ENCODE data around the gene GPR158. TPM values are rescaled to one million over a fixed set of nuclear protein-coding genes. Genes with fewer than 3 reads are reported as not detected.

Gene GPR158
- total and polyA plus RNA-seq, 9 of the 15 experiments (the other 6 are each of a cell fraction or from before 2014, with no cell fraction given), result 4.0 to 7.6 (median 5.0) TPM

DNA sequence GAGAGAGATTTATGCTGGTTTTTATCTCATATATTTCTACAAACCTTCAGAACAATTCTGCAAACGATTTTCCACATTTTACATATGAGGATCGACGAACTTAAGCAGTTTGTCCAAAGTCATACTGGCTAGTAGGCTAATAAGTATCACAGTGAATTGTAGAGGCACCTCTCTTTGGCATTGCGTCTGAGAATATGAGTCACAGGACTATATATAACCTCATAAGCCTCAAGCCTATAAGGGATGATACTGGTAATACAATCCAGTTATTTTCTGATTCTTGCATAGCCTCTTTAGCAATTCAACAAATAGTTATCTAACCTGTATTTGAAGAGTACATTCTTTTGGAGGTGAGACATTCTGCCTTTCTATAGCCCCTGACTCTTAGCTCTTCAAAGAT lies 129.8 kb downstream of the GPR158 start (continued):
- TF ChIP-seq, protein P1, sequence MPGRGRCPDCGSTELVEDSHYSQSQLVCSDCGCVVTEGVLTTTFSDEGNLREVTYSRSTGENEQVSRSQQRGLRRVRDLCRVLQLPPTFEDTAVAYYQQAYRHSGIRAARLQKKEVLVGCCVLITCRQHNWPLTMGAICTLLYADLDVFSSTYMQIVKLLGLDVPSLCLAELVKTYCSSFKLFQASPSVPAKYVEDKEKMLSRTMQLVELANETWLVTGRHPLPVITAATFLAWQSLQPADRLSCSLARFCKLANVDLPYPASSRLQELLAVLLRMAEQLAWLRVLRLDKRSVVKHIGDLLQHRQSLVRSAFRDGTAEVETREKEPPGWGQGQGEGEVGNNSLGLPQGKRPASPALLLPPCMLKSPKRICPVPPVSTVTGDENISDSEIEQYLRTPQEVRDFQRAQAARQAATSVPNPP (IDR thresholded peaks at IDR 0.05; ENCODE audit: borderline replicate concordance, insufficient read depth, insufficient read length), result no peak
- TF ChIP-seq RBFOX2 (IDR thresholded peaks at IDR 0.05; ENCODE audit: low read depth, low read length) (no peak), SRF (CRISPR knock-in tag; IDR thresholded peaks at IDR 0.05) (no peak), ZNF274 (IDR thresholded peaks at IDR 0.05; ENCODE audit: borderline replicate concordance, low read depth, low read length) (no peak), MECOM (CRISPR knock-in tag; IDR thresholded peaks at IDR 0.05) (no peak)
- TF ChIP-seq, protein P2, sequence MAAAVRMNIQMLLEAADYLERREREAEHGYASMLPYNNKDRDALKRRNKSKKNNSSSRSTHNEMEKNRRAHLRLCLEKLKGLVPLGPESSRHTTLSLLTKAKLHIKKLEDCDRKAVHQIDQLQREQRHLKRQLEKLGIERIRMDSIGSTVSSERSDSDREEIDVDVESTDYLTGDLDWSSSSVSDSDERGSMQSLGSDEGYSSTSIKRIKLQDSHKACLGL (CRISPR knock-in tag; IDR thresholded peaks at IDR 0.05; ENCODE audit: borderline replicate concordance, poor library complexity, severe bottlenecking), result no peak
- TF ChIP-seq, protein P3, sequence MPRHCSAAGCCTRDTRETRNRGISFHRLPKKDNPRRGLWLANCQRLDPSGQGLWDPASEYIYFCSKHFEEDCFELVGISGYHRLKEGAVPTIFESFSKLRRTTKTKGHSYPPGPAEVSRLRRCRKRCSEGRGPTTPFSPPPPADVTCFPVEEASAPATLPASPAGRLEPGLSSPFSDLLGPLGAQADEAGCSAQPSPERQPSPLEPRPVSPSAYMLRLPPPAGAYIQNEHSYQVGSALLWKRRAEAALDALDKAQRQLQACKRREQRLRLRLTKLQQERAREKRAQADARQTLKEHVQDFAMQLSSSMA (CRISPR knock-in tag; IDR thresholded peaks at IDR 0.05), result no peak

DNA sequence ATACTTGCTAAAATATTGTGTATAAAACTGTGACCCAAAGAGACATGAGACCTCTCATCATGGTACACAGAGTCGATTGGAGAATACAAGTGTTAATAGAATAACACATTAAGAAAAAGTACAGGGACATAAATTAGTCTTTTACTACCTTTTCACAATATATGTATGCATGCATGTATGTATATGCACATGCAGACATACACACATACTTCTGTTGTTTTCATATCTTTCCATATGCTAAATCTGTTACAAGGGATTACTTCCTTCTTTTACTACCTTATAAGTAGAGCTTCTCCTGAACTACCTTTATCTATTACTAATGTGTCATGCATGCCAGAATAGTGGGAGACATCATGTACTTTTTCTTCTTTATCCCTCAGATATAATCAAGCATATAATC lies 131.6 kb downstream of the GPR158 start:
- no peak for FAIRE-seq
- BruUV-seq (replicated peaks), result no TSS peak
- Histone ChIP-seq H3K4me1 (replicated peaks in 1 of 2; ENCODE audit: control insufficient read depth in 2 of 2, insufficient read depth in 2 of 2, low read length in 2 of 2) (no peaks in the 10 kb centered on the region), H3K27me3 (ENCODE audit: control insufficient read depth in 2 of 2, insufficient read depth in 2 of 2, low read length in 2 of 2) (no peaks in the 10 kb centered on the region), H3K27ac (ENCODE audit: extremely low read depth, low read depth, low read length) (no peak overlapping the region), H3K9ac (ENCODE audit: insufficient read depth in 1 of 2, low read depth in 2 of 2, low read length in 2 of 2) (no peak overlapping the region), H3K36me3 (ENCODE audit: control insufficient read depth, insufficient read depth, low read length) (no peaks in the 10 kb centered on the region), H3K79me2 (ENCODE audit: control insufficient read depth, insufficient read depth, low read length) (no peaks in the 10 kb centered on the region), H4K20me1 (replicated peaks; ENCODE audit: control insufficient read depth, insufficient read depth, low read length) (no peaks in the 10 kb centered on the region), H3K4me2 (ENCODE audit: insufficient read depth, low read length) (no peak overlapping the region), H2AFZ (ENCODE audit: low read depth, low read length) (no peak overlapping the region), H3K9me1 (ENCODE audit: control insufficient read depth, insufficient read depth, low read length) (no peaks in the 10 kb centered on the region), H3K4me3 (no peak overlapping the region), H3K9me3 (replicated peaks; ENCODE audit: control insufficient read depth, insufficient read depth, low read depth, low read length) (no peaks in the 10 kb centered on the region)
- in situ Hi-C loops (cut with MboI), result no loop called here
- CTCF ChIA-PET (ENCODE audit: low intra/inter-chr PET ratio), result no interaction called here
- ATAC-seq, result no peak
- POLR2A ChIA-PET, result no interaction called here
- 0% methylated on average over 1 of the region's 1 CpG for WGBS (ENCODE audit: insufficient coverage, low coverage, missing lambda C conversion rate)
- DNase-seq (ENCODE audit: extremely low read depth in 1 of 4, low spot score in 3 of 4), result no peak
- intact Hi-C loops (cut with micrococcal nuclease), result no loop called here
- TF ChIP-seq, protein P4, sequence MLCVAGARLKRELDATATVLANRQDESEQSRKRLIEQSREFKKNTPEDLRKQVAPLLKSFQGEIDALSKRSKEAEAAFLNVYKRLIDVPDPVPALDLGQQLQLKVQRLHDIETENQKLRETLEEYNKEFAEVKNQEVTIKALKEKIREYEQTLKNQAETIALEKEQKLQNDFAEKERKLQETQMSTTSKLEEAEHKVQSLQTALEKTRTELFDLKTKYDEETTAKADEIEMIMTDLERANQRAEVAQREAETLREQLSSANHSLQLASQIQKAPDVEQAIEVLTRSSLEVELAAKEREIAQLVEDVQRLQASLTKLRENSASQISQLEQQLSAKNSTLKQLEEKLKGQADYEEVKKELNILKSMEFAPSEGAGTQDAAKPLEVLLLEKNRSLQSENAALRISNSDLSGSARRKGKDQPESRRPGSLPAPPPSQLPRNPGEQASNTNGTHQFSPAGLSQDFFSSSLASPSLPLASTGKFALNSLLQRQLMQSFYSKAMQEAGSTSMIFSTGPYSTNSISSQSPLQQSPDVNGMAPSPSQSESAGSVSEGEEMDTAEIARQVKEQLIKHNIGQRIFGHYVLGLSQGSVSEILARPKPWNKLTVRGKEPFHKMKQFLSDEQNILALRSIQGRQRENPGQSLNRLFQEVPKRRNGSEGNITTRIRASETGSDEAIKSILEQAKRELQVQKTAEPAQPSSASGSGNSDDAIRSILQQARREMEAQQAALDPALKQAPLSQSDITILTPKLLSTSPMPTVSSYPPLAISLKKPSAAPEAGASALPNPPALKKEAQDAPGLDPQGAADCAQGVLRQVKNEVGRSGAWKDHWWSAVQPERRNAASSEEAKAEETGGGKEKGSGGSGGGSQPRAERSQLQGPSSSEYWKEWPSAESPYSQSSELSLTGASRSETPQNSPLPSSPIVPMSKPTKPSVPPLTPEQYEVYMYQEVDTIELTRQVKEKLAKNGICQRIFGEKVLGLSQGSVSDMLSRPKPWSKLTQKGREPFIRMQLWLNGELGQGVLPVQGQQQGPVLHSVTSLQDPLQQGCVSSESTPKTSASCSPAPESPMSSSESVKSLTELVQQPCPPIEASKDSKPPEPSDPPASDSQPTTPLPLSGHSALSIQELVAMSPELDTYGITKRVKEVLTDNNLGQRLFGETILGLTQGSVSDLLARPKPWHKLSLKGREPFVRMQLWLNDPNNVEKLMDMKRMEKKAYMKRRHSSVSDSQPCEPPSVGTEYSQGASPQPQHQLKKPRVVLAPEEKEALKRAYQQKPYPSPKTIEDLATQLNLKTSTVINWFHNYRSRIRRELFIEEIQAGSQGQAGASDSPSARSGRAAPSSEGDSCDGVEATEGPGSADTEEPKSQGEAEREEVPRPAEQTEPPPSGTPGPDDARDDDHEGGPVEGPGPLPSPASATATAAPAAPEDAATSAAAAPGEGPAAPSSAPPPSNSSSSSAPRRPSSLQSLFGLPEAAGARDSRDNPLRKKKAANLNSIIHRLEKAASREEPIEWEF (CRISPR knock-in tag; IDR thresholded peaks at IDR 0.05), result no peak
- TF ChIP-seq PURB (CRISPR knock-in tag; IDR thresholded peaks at IDR 0.05; ENCODE audit: low read depth) (no peak), ZBED1 (IDR thresholded peaks at IDR 0.05) (no peak), ZNF311 (CRISPR knock-in tag; IDR thresholded peaks at IDR 0.05) (no peak), ZSCAN29 (IDR thresholded peaks at IDR 0.05) (no peak), ZNF324 (CRISPR knock-in tag; IDR thresholded peaks at IDR 0.05) (no peak), DDX20 (tag; IDR thresholded peaks at IDR 0.05; ENCODE audit: low read depth) (no peak)
